HT1080 (cell line): ENCODE results near the gene PAK3. TPM values are rescaled to one million over a fixed set of nuclear protein-coding genes. Genes with fewer than 3 reads are reported as not detected.
A peak's percentile ranks its signal among the peaks of the same experiment; 100 is the strongest.

Source experiments
- DNase-seq: peaks from one replicate; pipeline ENCODE4 v3.0.0-alpha.2; 2015; ENCODE audit warnings: low read depth
- polyA plus RNA-seq, 2 experiments: library from polyadenylated mRNA; depleted of rRNA; stranded (reverse); fragments of >200 nt; gene quantifications; 2 replicates each; pipeline ENCODE4 v1.2.3, GENCODE V29; 2015
- total RNA-seq: library from RNA; depleted of rRNA; stranded (reverse); fragments of >200 nt; shearing (Covaris generic); gene quantifications from 2 replicates; pipeline ENCODE4 v1.2.3, GENCODE V29; 2014; rRNA removed

Gene PAK3
- total RNA-seq: 0.03 TPM in 1 of 2 replicates, not detected in the other
- polyA plus RNA-seq (2015; cell fraction: cytosol; rRNA removed): 0.02 TPM in 1 of 2 replicates, not detected in the other
- polyA plus RNA-seq (2015; cell fraction: nucleus; rRNA removed): 0.01 TPM in 1 of 2 replicates, not detected in the other

- DNase-seq: no peak
Observed at GRCh38 chrX:111095974-111096895, at the start of gene PAK3. Gene PAK3 (plus strand): TSS chrX:111096191. CDS start chrX:111123104, 26,913 bp downstream.

- DNase-seq: no peak
Observed at GRCh38 chrX:111047575-111047974, 48.4 kb upstream of the PAK3 start.

- peak; percentile 7 for DNase-seq
Observed at GRCh38 chrX:111052478-111052877, 43.5 kb upstream of the PAK3 start.

- no peak for DNase-seq
Observed at GRCh38 chrX:111071542-111072277, 24.3 kb upstream of the PAK3 start.

GRCh38 chrX:111083081-111083480 is 12.9 kb upstream of the PAK3 start:
- peak; percentile 47 for DNase-seq

GRCh38 chrX:111086591-111087006 is 9.4 kb upstream of the PAK3 start:
- DNase-seq: no peak

- no peak for DNase-seq
Observed at GRCh38 chrX:111088628-111089027, 7.4 kb upstream of the PAK3 start.

- DNase-seq: no peak
Observed at GRCh38 chrX:111090458-111090857, 5.5 kb upstream of the PAK3 start.

- DNase-seq: peak; percentile 6
Observed at GRCh38 chrX:111098874-111099273, 2.9 kb downstream of the PAK3 start.

GRCh38 chrX:111100191-111100590 is 4.2 kb downstream of the PAK3 start:
- peak; percentile 58 for DNase-seq

GRCh38 chrX:111101580-111101979 is 5.6 kb downstream of the PAK3 start:
- no peak for DNase-seq

GRCh38 chrX:111102636-111103035 is 6.6 kb downstream of the PAK3 start:
- no peak for DNase-seq

- no peak for DNase-seq
Observed at GRCh38 chrX:111103246-111103645, 7.3 kb downstream of the PAK3 start.

GRCh38 chrX:111110098-111110775 is 14.2 kb downstream of the PAK3 start:
- DNase-seq: no peak

GRCh38 chrX:111114806-111115205 is 18.8 kb downstream of the PAK3 start:
- no peak for DNase-seq

- DNase-seq: no peak
Observed at GRCh38 chrX:111116666-111117065, 20.7 kb downstream of the PAK3 start.

GRCh38 chrX:111119341-111119740 is 23.4 kb downstream of the PAK3 start:
- no peak for DNase-seq

- peak; percentile 25 for DNase-seq
Observed at GRCh38 chrX:111123125-111123524, 27.1 kb downstream of the PAK3 start.

GRCh38 chrX:111123606-111124179 is 27.7 kb downstream of the PAK3 start:
- no peak for DNase-seq

- no peak for DNase-seq
Observed at GRCh38 chrX:111124418-111124817, 28.4 kb downstream of the PAK3 start.

GRCh38 chrX:111127038-111127437 is 31.0 kb downstream of the PAK3 start:
- no peak for DNase-seq
